Effector memory CD4-positive, alpha-beta T cell (primary cell): Measurements from ENCODE around the gene EDC4.
"Not testable (repeated sequence)": the region's sequence is repeated elsewhere in the genome, so short reads cannot be mapped to it uniquely, and the experiment has no call there.

Experiments used
- DNase-seq, 3 donors: peaks; one replicate each; pipeline ENCODE4 v3.0.0-alpha.2; 2020
- H3K27ac ChIP-seq: 2 replicates; pipeline ENCODE4 v1.7.0; 2013; ENCODE audit warnings: mild to moderate bottlenecking, low read length, moderate library complexity; ENCODE audit not compliant: insufficient read depth, poor library complexity, severe bottlenecking
- H3K27me3 ChIP-seq: replicated peaks from 2 replicates; pipeline ENCODE4 v1.7.0; 2013; ENCODE audit warnings: mild to moderate bottlenecking, low read length; ENCODE audit not compliant: insufficient read depth, control insufficient read depth, poor library complexity, severe bottlenecking
- H3K36me3 ChIP-seq: 2 replicates; pipeline ENCODE4 v1.7.0; 2013; ENCODE audit warnings: mild to moderate bottlenecking, low read length, moderate library complexity; ENCODE audit not compliant: control insufficient read depth, insufficient read depth
- H3K4me1 ChIP-seq: 2 replicates; pipeline ENCODE4 v1.7.0; 2013; ENCODE audit warnings: low read length, mild to moderate bottlenecking; ENCODE audit not compliant: control insufficient read depth, insufficient read depth, poor library complexity, severe bottlenecking
- H3K4me3 ChIP-seq: 2 replicates; pipeline ENCODE4 v1.7.0; 2013; ENCODE audit warnings: low read length, low read depth, mild to moderate bottlenecking; ENCODE audit not compliant: insufficient read depth, poor library complexity, severe bottlenecking
- H3K9me3 ChIP-seq: 2 replicates; pipeline ENCODE4 v1.7.0; 2013; ENCODE audit warnings: mild to moderate bottlenecking, low read length, moderate library complexity; ENCODE audit not compliant: control insufficient read depth

Gene EDC4

DNA sequence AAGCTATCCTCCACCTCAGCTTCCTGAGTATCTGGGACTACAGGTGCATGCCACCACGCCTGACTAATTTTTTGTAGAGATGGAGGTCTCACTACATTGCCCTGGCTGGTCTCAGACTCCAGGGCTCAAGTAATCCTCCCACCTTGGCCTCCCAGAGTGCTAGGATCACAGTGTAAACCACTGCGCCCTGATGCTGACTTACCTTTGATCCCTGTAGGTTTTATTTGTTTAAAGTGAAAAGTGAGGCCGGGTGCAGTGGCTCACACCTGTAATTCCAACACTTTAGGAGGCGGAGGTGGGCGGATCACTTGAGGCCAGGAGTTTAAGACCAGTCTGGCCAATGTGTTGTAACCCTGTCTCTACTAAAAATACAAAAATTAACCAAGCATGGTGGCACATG is 28.9 kb downstream of the EDC4 start:
- Histone ChIP-seq H3K27me3 (no peaks in the 10 kb centered on the region), H3K27ac (no peak overlapping the region), H3K4me3 (no peak overlapping the region), H3K4me1 (no peaks in the 10 kb centered on the region), H3K9me3 (no peaks in the 10 kb centered on the region), H3K36me3 (no peaks in the 10 kb centered on the region)
- no peak for DNase-seq

DNA sequence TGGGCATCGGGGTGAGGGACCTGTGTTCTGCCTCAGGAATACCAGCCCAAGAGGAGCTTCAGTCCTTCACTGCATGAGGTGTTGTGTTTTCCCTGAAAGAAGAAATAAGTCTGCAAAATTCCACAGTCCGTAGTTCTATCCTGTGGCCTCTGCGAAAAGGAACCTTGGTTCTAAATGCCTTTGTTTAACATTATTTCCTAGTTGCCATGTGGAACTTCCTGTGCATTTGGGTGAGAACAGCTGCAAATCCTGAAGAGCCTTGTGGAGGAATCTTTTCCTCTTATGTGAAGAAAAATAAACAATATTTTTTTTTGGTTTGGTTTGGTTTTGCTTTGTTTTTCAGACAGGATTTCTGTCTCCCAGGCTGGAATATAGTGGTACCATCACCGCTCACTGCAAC is 30.0 kb downstream of the EDC4 start:
- no peak for DNase-seq
- Histone ChIP-seq H3K36me3 (no peaks in the 10 kb centered on the region), H3K4me1 (no peaks in the 10 kb centered on the region), H3K27me3 (no peaks in the 10 kb centered on the region), H3K27ac (no peak overlapping the region), H3K9me3 (no peaks in the 10 kb centered on the region), H3K4me3 (no peak overlapping the region)

DNA sequence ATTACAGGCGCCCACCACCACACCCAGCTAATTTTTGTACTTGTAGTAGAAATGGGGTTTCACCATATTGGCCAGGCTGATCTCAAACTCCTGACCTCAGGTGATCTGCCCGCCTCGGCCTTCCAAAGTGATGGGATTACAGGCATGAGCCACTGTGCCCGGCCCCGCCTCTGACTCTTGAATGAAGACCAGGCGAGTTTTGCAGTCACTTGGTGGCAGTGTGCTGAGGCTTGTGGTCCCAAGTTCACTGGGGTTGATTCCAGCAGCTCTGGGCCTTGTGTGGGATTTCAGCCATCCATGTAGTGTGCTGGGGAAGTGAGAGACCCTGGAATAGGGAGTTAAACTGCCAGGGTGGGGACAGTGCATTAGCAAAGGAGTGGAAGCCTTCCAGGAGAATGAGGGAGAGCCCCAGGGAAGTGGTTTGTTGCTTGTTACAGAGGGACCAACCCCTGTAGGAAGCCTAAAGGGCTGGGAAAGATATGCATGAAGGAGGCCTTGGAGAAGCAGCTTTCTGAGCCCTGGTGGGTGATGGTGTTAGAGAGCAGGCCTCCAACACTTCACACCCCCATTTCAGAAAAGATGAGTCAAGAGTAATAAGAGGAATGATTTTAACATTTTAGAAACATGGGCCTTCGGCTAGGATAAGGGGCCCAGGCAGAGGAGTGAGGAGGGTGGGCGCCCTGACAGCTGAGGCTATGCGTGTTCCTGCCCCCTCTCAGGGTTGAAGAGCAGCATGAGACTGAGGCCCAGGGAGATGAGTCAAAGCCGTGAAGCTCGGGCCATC is 34.7 kb downstream of the EDC4 start:
- H3K27ac ChIP-seq, result no peak overlapping the region
- DNase-seq, result no peak

DNA sequence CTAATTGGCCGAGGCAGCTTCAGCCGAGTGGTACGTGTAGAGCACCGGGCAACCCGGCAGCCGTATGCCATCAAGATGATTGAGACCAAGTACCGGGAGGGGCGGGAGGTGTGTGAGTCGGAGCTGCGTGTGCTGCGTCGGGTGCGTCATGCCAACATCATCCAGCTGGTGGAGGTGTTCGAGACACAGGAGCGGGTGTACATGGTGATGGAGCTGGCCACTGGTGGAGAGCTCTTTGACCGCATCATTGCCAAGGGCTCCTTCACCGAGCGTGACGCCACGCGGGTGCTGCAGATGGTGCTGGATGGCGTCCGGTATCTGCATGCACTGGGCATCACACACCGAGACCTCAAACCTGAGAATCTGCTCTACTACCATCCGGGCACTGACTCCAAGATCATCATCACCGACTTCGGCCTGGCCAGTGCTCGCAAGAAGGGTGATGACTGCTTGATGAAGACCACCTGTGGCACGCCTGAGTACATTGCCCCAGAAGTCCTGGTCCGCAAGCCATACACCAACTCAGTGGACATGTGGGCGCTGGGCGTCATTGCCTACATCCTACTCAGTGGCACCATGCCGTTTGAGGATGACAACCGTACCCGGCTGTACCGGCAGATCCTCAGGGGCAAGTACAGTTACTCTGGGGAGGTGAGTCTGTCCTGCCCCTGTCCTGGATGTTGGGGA is 36.3 kb downstream of the EDC4 start:
- H3K4me1 ChIP-seq, result no peaks in the 10 kb centered on the region
- peaks cover 13% of the 10 kb centered on the region for H3K36me3 ChIP-seq
- H3K9me3 ChIP-seq, result no peaks in the 10 kb centered on the region
- H3K4me3 ChIP-seq, result no peak overlapping the region
- no peaks in the 10 kb centered on the region for H3K27me3 ChIP-seq
- H3K27ac ChIP-seq, result no peak overlapping the region
- no peak for DNase-seq

More for the DNA sequence above, 34.7 kb downstream of the EDC4 start:
- no peaks in the 10 kb centered on the region for H3K27me3 ChIP-seq
- no peaks in the 10 kb centered on the region for H3K4me1 ChIP-seq
- no peaks in the 10 kb centered on the region for H3K9me3 ChIP-seq
- no peak overlapping the region for H3K4me3 ChIP-seq
- peaks cover 13% of the 10 kb centered on the region for H3K36me3 ChIP-seq

DNA sequence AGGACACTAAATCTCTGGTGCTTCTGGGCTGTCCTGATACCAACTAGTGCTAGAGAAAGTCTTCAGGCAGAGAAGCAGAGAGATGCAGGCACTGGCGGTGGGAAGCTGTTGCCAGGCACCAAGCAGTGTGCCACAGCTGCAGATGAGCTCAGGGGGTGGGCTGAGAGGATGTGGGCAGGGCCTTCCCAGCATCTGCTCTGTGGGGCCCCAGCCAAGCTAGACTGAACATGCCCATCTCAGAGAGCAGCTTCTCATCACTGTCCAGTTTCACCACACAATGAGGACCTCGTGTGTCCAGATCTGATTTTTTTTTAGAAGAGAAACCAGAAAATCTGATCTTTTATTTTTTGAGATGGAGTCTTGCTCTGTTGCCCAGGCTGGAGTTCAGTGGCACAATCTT is 37.3 kb downstream of the EDC4 start:
- H3K36me3 ChIP-seq, result peaks cover 13% of the 10 kb centered on the region
- H3K4me1 ChIP-seq, result no peaks in the 10 kb centered on the region
- H3K27me3 ChIP-seq, result no peaks in the 10 kb centered on the region
- H3K4me3 ChIP-seq, result no peak overlapping the region
- DNase-seq, result no peak
- H3K27ac ChIP-seq, result no peak overlapping the region
- no peaks in the 10 kb centered on the region for H3K9me3 ChIP-seq

DNA sequence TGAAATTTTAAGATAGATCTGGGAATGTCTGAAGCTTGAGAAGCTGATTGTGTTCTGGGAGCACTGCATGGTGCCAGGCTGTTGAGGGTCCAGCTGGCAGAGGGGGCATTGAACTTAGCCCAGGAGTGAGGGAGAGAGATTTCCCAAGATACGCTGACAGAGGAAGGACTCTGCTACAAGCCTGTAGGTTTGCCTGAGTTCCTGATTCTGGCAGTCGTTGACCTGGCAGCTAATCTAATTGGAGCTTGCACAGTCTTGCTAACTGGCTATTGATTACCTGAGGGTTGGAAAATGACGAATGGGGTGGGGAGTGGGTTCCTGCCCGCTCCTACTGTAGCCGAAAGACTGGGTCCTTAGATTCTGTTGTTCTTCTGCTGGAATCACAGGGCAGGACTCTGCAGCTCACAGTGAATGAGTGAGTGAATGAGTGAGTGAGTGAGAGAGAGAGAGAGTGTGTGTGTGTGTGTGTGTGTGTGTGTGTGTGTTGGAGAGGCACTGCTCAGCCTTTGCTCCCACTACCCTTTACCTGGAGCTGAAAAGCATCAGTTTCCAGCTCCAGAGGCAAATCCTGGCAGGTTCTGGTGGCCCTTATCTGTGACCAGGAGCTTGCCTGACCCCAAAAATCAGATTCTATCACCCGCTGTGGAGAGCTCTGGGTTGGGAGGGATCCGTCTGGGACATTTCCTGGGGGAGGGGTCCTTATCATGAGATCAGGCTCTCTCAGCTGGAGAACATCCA is 42.1 kb downstream of the EDC4 start:
- no peaks in the 10 kb centered on the region for H3K9me3 ChIP-seq
- no peaks in the 10 kb centered on the region for H3K4me1 ChIP-seq
- H3K4me3 ChIP-seq, result no peak overlapping the region
- H3K27me3 ChIP-seq, result no peaks in the 10 kb centered on the region
- DNase-seq, result no peak
- peaks cover 5% of the 10 kb centered on the region for H3K36me3 ChIP-seq
- H3K27ac ChIP-seq, result no peak overlapping the region

DNA sequence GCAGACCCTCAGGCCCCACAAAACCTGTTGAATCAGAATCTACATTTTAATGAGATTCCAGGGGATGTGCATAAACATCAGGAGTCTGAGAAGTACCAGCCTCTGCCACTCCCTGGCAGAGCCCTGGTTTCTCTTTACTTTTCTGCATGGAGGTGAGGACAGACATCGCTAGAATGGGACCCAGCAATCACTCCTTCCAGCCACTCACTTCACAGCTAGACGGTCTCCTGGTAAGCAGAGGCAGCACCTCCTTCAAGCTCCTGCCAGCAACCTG is 42.6 kb downstream of the EDC4 start:
- DNase-seq, H3K9me3 ChIP-seq, H3K27me3 ChIP-seq, H3K4me3 ChIP-seq, H3K36me3 ChIP-seq, H3K27ac ChIP-seq, H3K4me1 ChIP-seq: not testable (repeated sequence)

DNA sequence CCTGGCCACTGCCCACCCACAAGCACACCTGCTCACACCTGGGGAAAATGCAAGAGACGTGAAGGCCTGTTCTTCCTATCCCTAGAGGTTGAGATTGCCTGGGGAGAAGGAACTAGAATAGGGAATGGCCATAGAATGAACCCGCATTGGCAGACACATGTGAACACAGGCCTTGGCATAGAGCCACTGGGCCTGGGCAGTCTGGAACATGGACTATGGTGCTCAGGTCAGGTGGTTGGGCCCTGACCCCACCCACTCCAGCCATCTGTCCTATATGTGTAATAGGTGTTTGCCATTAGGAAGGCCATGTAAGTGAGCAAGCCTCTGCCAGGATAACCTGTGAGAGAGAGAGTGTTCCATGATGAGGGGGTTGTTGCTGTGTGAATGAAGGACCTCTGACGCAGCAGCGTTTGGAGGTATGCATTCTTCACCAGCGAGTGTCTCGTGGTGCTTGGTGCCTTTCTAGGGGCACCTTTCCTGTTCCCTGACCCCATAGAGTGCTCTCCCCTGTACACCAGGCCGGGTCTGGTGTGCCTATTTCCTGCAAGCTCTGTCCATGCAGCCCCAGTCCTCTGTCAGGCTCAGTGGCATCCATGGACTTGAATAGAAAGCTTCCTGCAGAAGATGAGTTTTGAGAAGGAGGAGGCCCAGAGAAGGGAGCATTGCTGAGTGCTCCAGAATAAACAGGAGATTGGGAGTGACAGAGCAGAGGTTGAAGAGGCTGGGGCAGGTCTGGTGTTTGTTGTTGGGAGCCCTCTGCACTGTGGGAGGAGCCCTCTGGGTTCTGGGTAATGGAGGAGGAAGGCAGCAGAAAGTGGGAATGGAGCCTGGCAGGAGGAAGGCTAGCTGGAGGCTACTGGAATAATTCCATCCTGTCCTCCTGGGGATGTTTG is 43.2 kb downstream of the EDC4 start:
- Histone ChIP-seq H3K4me3 (no peak overlapping the region), H3K4me1 (no peaks in the 10 kb centered on the region), H3K36me3 (peaks cover 3% of the 10 kb centered on the region), H3K9me3 (no peaks in the 10 kb centered on the region), H3K27ac (no peak overlapping the region), H3K27me3 (no peaks in the 10 kb centered on the region)
- DNase-seq, result no peak

DNA sequence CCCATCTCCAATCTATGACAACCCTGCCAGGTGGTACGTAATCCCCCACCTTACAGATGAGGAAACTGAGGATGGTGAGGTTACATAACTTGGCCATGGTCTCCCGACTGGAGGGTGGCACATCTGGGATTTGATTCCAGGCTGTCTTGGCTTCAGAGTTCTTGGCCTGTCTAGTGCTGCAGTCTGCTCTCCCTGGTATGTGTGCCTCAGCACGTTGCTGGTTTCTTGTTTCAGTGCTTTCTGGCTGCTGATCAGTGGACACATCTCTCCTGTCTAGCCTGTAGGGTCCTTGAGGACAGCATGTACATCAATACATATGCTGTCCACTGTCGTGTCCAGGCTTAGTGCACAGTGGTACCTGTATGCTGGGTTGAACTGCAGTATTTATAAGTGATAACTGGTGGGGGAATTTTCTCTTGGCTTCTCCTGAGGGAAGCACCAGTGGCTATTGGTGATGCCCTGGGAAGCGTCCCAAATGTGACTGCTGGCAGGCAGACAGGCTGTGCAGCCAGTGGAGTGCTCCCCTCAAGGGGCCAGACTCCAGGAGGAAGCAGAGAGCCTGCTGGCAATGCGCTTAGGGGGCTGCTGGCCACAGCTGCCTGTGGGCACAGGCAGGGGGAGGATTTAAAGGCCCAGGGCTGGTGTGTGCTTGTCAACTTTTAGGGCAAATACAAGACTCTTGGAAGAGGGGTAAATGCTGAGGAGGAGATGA is 44.4 kb downstream of the EDC4 start:
- Histone ChIP-seq H3K9me3 (no peaks in the 10 kb centered on the region), H3K4me3 (no peak overlapping the region), H3K27me3 (no peaks in the 10 kb centered on the region), H3K4me1 (no peaks in the 10 kb centered on the region), H3K36me3 (peaks cover 3% of the 10 kb centered on the region), H3K27ac (no peak overlapping the region)
- DNase-seq, result no peak
